NCI-H460 (cell line): ENCODE measurements around the gene SLC35A1. TPM values are rescaled to one million over a fixed set of nuclear protein-coding genes. Genes with fewer than 3 reads are reported as not detected.
"Not testable (repeated sequence)": the region's sequence is repeated elsewhere in the genome, so short reads cannot be mapped to it uniquely, and the experiment has no call there.

ENCODE experiments used
- DNase-seq: peaks from one replicate; pipeline ENCODE4 v3.0.0-alpha.2; 2016; ENCODE audit warnings: low read depth; ENCODE audit errors: extremely low read depth
- polyA plus RNA-seq: library from polyadenylated mRNA; depleted of rRNA; stranded (reverse); fragments of >200 nt; gene quantifications from 2 replicates; pipeline ENCODE4 v1.2.3, GENCODE V29; 2014; cell fraction: nucleus; rRNA removed
- total RNA-seq: library from RNA; depleted of rRNA; stranded (reverse); fragments of >200 nt; shearing (Covaris generic); gene quantifications from 2 replicates; pipeline ENCODE4 v1.2.3, GENCODE V29; 2014; rRNA removed

SLC35A1 gene, protein sequence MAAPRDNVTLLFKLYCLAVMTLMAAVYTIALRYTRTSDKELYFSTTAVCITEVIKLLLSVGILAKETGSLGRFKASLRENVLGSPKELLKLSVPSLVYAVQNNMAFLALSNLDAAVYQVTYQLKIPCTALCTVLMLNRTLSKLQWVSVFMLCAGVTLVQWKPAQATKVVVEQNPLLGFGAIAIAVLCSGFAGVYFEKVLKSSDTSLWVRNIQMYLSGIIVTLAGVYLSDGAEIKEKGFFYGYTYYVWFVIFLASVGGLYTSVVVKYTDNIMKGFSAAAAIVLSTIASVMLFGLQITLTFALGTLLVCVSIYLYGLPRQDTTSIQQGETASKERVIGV
- 21.9 and 25.2 TPM in 2 replicates for total RNA-seq
- polyA plus RNA-seq, result 24.1 and 26.7 TPM in 2 replicates

GRCh38 chr6:87472525-87473418 lies at the start of gene SLC35A1:
Gene SLC35A1 (plus strand): TSS chr6:87472974. CDS start chr6:87473004, 30 bp downstream.
- peak; percentile 59 for DNase-seq

DNA sequence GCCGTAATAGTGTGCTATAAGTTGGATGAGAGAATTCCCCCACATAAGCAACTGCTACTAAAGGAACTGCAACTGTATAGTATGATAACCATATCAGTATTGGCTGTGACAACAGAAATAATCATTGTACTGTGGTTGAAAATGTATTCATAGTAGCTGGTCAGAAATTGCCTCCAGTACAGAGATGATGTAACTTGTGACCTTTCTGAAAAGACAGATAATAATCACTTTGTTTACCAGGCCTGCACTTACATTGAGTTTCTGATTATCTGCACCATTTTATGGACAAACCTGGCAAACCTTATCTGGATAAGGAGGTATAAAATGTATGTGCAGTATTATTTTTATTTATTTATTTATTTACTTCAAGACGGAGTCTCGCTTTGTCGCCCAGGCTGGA lies 46.0 kb upstream of the SLC35A1 start:
- no peak for DNase-seq

- no peak for DNase-seq
These were observed 42.3 kb upstream of the SLC35A1 start for GRCh38 chr6:87430499-87430898.

DNA sequence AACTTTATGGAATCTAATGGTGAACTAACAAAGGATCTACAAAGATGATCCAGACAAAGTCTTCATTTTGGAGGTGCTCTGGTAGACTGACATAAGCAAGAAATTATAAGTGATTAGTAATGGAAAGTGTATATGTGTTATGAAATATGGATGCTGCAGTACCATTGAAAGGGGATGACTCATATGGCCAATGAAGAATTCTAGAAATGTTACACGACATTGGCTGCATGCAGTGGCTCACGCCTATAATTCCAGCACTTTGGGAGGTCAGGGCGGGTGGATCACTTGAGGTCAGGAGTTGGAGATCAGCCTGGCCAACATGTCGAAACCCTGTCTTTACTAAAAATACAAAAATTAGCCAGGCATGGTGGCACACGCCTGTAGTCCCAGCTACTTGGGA lies 41.5 kb upstream of the SLC35A1 start:
- no peak for DNase-seq

GRCh38 chr6:87436435-87436834 lies 36.3 kb upstream of the SLC35A1 start:
- DNase-seq, result peak; percentile 54

- DNase-seq, result no peak
These were observed 31.1 kb upstream of the SLC35A1 start for GRCh38 chr6:87441711-87442110.

- no peak for DNase-seq
These were observed 28.4 kb upstream of the SLC35A1 start for GRCh38 chr6:87444362-87444761.

DNA sequence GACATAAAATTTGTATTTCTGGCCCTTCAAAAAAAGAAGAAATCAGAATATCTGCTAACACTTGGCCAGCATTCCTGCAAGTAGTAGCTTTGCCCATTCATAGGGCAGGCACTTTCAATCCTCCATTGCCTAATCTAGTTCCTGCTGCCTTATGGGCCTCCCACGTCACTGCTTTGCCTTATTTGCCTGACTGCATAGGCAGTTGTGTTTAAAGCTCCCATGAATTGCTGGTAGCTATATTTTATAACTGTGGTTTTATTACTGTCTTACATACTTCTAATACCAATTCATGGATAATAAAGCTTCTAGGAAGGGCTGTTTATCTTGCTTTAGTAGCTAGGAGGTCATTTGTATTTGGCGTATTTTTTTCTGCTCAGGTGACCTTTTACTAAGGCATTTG lies 7.7 kb upstream of the SLC35A1 start:
- no peak for DNase-seq

DNA sequence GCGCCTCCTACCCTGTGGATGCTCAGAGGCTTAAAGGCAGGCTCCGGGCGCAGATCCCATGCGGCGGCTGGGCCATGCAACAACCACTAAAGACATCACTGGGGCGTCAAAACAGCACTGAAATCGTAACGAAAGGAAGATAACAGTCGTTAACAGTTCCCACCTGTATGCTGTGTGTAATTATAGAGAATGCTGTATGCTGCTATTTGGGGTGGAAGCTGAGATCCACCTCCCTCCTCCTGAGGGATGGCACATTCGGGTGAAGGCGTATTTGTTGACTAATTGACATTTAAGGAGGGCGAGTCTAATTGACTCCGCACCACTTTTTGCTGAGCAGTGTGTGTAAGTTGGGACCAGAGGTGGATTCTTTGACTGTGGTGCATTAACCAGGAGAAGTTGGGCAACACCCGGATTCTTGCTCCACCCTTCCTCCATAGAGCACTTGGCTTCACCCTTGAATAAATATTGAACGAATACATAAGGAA lies 687 bp downstream of the SLC35A1 start:
- DNase-seq, result peak; percentile 4

DNA sequence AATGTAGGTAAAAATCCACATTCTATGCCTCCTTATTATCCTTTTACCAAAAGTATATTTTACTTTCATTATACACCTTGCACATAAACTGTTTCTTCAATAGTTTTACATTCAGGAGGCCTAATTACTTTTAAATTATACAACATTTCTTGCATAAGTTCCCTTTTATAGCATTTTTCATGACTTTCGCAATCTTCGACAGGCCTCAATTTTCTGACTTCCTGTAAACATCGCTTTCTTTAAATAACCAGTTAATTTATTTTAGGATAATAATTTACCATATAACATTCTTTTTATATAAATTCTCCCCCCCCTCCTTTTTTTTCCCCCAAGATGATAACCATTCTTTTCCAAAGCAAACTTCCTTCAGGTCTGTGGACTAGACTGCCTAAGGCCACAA lies 9.2 kb downstream of the SLC35A1 start:
- DNase-seq, result no peak

DNA sequence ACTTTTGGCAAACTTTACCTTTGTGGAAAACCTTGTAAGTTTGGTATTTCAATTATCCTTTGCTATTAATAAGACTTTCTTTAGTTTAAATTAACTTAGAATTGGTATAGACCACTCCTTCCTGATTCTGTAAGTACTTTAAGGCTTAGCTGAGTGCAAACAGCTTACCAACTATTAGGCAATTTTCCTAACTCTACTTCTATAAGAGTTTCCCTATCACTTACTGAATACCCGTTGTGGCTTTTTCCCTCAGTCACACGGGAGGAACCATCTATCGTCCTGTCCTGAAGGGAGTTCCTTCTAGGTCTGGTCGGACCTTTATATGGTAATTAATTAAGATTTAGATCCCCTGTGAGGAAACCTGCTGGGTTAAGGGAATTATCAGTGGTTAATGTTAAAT lies 9.6 kb downstream of the SLC35A1 start:
- no peak for DNase-seq

- no peak for DNase-seq
These were observed 11.2 kb downstream of the SLC35A1 start for GRCh38 chr6:87483929-87484328.

- DNase-seq, result no peak
These were observed 11.7 kb downstream of the SLC35A1 start for GRCh38 chr6:87484491-87484890.

GRCh38 chr6:87487555-87487954 lies 14.8 kb downstream of the SLC35A1 start:
- no peak for DNase-seq

DNA sequence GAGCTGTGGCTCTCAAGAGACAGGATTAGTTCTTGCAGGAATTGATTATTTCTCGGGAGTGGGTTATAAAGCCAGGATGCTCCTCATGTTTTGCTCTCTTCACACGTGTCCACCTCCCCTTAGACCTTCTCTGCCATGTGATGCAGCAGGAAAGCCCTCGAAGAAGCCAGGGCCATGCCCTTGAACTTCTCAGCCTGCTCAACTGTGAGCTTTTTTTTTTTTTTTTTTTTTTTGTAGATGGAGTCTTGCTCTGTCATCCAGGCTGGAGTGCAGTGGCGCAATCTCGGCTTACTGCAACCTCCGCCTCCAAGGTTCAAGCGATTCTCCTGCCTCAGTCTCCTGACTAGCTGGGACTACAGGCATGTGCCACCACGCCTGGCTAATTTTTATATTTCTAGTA lies 16.6 kb downstream of the SLC35A1 start:
- not testable (repeated sequence) for DNase-seq

GRCh38 chr6:87494761-87495422 lies 22.1 kb downstream of the SLC35A1 start:
- DNase-seq, result no peak

DNA sequence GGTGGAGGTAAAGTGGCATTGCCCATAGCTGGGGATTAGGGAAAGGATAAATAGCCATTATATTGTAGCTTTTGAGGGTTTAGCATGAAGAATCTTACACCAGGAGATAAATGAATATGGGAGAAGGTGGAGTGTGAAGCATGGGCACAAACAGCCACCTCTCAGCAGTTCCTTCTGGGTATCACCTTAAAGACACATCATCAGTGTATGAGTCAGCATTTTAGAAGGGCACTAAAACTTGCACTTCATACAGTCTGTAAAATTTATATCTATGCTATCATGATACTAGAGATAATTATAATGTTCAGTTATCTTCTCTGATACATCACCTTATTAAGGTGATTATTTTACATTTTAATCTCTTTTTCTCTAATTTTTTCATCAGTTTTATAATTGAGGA lies 25.3 kb downstream of the SLC35A1 start:
- DNase-seq, result no peak

- DNase-seq, result no peak
These were observed 29.2 kb downstream of the SLC35A1 start for GRCh38 chr6:87501809-87502572.

- no peak for DNase-seq
These were observed 31.7 kb downstream of the SLC35A1 start for GRCh38 chr6:87504441-87504840.

DNA sequence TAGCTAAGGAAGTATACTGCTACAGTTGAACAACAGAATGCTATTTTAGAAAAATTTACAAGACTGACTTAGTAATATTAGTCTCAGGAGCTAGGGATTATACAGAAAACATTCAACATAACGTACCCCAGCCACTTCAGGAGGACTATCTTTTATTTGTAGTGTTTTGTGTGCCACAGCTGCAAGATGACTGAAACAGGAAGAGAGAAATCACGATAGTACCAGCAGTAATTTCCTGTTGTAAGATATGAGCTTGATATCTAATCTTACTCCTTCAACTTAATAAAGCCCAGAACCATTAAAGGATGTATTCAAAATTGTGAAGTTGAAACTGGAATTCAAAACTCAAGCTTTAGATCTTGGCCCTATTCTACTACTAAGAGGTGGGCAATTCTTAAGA lies 42.1 kb downstream of the SLC35A1 start:
- DNase-seq, result no peak
